GM23338 (cell line): ENCODE results near the gene HMOX2.

Source experiments
- CREB1 ChIP-seq: fragments of 250-450 bp; sonication (Bioruptor Pico); IDR thresholded peaks from 2 replicates; pipeline ENCODE4 v1.5.0; 2020; ENCODE audit warnings: low read depth, mild to moderate bottlenecking, moderate library complexity
- CTCF ChIP-seq, 2 experiments: fragments of 200-600 bp in 1 of 2; sonication (generic) in 1 of 2; conservative IDR thresholded peaks; 2 replicates each; pipeline versions ENCODE4 v1.5.1 to v1.6.1; 2016 to 2017; ENCODE audit warnings: antibody characterized with exemption in 2 of 2, low read depth in 2 of 2, mild to moderate bottlenecking in 2 of 2, moderate library complexity in 1 of 2
- EZH2 ChIP-seq: fragments of 200-600 bp; sonication (generic); IDR thresholded peaks from one replicate; pipeline ENCODE4 v1.8.0; 2017; ENCODE audit warnings: antibody characterized with exemption, mild to moderate bottlenecking, low read depth; ENCODE audit not compliant: unreplicated experiment
- EZH2phosphoT487 ChIP-seq: fragments of 200-600 bp; sonication (generic); IDR thresholded peaks from one replicate; pipeline ENCODE4 v1.8.1; 2018; ENCODE audit warnings: antibody characterized with exemption; ENCODE audit not compliant: unreplicated experiment
- JUNB ChIP-seq: IDR thresholded peaks from one replicate; pipeline ENCODE4 v1.6.1; 2016; ENCODE audit warnings: antibody characterized with exemption; ENCODE audit not compliant: unreplicated experiment
- POLR2AphosphoS5 ChIP-seq: IDR thresholded peaks from 2 replicates; pipeline ENCODE4 v1.6.1; 2016; ENCODE audit warnings: antibody characterized with exemption, low read depth
- STAT1 ChIP-seq: IDR thresholded peaks from one replicate; pipeline ENCODE4 v1.6.1; 2016; ENCODE audit warnings: antibody characterized with exemption; ENCODE audit not compliant: unreplicated experiment
- ZNF114 ChIP-seq: fragments of 250-450 bp; sonication (Bioruptor Pico); IDR thresholded peaks from 2 replicates; pipeline ENCODE4 v1.5.0; 2020; ENCODE audit warnings: mild to moderate bottlenecking, moderate library complexity
- ZNF331 ChIP-seq: fragments of 250-450 bp; sonication (Bioruptor Pico); IDR thresholded peaks from 2 replicates; pipeline ENCODE4 v1.5.0; 2020; ENCODE audit warnings: low read depth, mild to moderate bottlenecking, moderate library complexity
- TF ChIP-seq, protein P1 (sequence below): IDR thresholded peaks from one replicate; pipeline ENCODE4 v1.6.1; 2018; ENCODE audit warnings: antibody characterized with exemption; ENCODE audit not compliant: unreplicated experiment

GRCh38 chr16:4433228-4433627 is 43.0 kb upstream of the HMOX2 start:
- TF ChIP-seq, protein P1, sequence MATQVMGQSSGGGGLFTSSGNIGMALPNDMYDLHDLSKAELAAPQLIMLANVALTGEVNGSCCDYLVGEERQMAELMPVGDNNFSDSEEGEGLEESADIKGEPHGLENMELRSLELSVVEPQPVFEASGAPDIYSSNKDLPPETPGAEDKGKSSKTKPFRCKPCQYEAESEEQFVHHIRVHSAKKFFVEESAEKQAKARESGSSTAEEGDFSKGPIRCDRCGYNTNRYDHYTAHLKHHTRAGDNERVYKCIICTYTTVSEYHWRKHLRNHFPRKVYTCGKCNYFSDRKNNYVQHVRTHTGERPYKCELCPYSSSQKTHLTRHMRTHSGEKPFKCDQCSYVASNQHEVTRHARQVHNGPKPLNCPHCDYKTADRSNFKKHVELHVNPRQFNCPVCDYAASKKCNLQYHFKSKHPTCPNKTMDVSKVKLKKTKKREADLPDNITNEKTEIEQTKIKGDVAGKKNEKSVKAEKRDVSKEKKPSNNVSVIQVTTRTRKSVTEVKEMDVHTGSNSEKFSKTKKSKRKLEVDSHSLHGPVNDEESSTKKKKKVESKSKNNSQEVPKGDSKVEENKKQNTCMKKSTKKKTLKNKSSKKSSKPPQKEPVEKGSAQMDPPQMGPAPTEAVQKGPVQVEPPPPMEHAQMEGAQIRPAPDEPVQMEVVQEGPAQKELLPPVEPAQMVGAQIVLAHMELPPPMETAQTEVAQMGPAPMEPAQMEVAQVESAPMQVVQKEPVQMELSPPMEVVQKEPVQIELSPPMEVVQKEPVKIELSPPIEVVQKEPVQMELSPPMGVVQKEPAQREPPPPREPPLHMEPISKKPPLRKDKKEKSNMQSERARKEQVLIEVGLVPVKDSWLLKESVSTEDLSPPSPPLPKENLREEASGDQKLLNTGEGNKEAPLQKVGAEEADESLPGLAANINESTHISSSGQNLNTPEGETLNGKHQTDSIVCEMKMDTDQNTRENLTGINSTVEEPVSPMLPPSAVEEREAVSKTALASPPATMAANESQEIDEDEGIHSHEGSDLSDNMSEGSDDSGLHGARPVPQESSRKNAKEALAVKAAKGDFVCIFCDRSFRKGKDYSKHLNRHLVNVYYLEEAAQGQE = no peak
- TF ChIP-seq CTCF (conservative IDR thresholded peaks at IDR 0.05; ENCODE audit: low read depth in 2 of 2) (no peak), EZH2 (no peak), EZH2phosphoT487 (no peak), STAT1 (no peak), POLR2AphosphoS5 (no peak), ZNF114 (CRISPR knock-in tag) (no peak), CREB1 (CRISPR knock-in tag) (no peak), JUNB (no peak), ZNF331 (CRISPR knock-in tag) (no peak)
